IPS-15b (cell line): ENCODE data around the gene QRICH1.
A peak's percentile ranks its signal among the peaks of the same experiment; 100 is the strongest.

Experiments
- H3K27me3 ChIP-seq: one replicate; pipeline ENCODE4 v1.6.1; 2013; ENCODE audit warnings: low read length; ENCODE audit not compliant: control insufficient read depth, insufficient read depth
- H3K36me3 ChIP-seq: one replicate; pipeline ENCODE4 v1.6.1; 2013; ENCODE audit warnings: low read length; ENCODE audit not compliant: control insufficient read depth, insufficient read depth
- H3K4me1 ChIP-seq: one replicate; pipeline ENCODE4 v1.6.1; 2013; ENCODE audit warnings: mild to moderate bottlenecking, low read length; ENCODE audit not compliant: control insufficient read depth, insufficient read depth
- H3K4me3 ChIP-seq: one replicate; pipeline ENCODE4 v1.5.1; 2013; ENCODE audit warnings: low read depth, low read length
- H3K9ac ChIP-seq: one replicate; pipeline ENCODE4 v1.6.1; 2013; ENCODE audit warnings: low read depth, mild to moderate bottlenecking, low read length
- H3K9me3 ChIP-seq: one replicate; pipeline ENCODE4 v1.6.1; 2013; ENCODE audit warnings: mild to moderate bottlenecking, low read length; ENCODE audit not compliant: control insufficient read depth, insufficient read depth

Gene QRICH1, protein sequence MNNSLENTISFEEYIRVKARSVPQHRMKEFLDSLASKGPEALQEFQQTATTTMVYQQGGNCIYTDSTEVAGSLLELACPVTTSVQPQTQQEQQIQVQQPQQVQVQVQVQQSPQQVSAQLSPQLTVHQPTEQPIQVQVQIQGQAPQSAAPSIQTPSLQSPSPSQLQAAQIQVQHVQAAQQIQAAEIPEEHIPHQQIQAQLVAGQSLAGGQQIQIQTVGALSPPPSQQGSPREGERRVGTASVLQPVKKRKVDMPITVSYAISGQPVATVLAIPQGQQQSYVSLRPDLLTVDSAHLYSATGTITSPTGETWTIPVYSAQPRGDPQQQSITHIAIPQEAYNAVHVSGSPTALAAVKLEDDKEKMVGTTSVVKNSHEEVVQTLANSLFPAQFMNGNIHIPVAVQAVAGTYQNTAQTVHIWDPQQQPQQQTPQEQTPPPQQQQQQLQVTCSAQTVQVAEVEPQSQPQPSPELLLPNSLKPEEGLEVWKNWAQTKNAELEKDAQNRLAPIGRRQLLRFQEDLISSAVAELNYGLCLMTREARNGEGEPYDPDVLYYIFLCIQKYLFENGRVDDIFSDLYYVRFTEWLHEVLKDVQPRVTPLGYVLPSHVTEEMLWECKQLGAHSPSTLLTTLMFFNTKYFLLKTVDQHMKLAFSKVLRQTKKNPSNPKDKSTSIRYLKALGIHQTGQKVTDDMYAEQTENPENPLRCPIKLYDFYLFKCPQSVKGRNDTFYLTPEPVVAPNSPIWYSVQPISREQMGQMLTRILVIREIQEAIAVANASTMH

DNA sequence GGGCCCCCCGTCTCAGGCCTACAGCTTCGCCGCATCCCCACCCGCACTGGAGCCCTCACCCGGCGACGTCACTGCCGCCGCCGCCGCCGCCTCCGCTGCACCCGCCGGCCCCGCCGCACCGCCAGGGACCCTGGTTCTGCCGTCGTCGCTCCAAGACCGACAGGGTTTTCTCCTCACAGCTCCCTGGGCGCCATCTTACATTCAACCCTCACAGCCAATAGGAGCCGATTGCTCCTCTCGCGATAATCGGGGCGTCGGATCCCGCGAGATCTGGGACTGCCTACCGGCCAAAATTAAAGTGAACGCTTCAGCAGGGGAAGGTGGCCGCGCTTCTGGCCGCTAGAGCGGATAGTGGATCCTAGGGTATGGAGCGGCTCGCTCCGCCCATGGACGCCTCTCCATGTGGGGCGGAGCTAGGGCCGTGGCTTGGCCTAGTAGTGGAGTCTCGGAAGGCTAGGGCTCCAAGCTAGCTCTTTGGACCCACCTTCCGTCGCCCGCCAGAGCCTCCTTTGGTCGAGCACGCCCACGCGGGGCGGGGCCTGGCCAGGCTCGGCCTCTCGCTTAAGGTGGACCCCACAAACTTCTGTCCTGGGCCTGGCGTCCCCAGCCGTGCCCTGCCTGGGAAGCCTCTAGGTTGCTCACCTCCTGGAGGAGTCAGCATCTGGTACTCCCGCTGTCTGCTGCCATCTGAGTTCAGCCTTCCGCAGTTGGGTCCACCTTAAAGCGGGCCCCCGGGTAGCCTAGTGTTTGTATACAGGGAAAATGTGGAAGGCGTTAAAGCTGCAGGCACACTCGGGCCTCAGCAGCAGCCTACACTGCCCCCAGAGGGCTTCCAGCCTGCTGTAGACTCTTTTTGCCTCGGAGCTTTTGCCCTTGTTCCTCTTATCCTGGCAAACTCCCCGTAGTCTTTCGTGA lies at the start of gene QRICH1:
TSS of gene QRICH1 (minus strand) at position 219 of the 915 bp plus-strand sequence. CDS start 17,054 bp downstream, outside the sequence.
- H3K4me3 ChIP-seq, result peak within 1 kb of the TSS; percentile 82
- H3K9me3 ChIP-seq, result no peaks in the 10 kb centered on the region
- peaks cover 14% of the 10 kb centered on the region for H3K36me3 ChIP-seq
- H3K27me3 ChIP-seq, result no peaks in the 10 kb centered on the region
- peaks cover 5% of the 10 kb centered on the region for H3K4me1 ChIP-seq
- H3K9ac ChIP-seq, result peak within 1 kb of the TSS; percentile 82

DNA sequence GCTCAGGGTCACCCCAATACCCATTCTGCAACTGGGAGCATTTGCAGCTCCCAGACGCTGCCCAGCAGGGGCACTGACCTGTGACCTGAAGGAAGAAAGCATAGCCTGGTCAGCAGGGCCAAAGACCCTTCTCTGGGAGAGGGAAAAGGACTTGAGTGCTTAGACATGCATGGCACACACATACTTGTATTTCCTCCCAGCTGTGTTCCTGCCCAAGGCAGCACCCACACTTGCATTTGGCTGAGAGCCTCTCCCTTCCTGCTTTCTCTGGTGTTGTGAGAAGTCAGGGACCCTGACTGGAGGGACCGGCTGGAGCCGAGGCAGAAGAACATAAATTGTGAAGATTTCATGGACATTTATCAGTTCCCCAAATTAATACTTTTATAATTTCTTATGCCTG lies 46.2 kb upstream of the QRICH1 start:
- Histone ChIP-seq H3K9ac (no peak overlapping the region), H3K27me3 (peaks cover 2% of the 10 kb centered on the region), H3K9me3 (no peaks in the 10 kb centered on the region), H3K36me3 (no peaks in the 10 kb centered on the region), H3K4me1 (no peaks in the 10 kb centered on the region), H3K4me3 (no peak overlapping the region)

DNA sequence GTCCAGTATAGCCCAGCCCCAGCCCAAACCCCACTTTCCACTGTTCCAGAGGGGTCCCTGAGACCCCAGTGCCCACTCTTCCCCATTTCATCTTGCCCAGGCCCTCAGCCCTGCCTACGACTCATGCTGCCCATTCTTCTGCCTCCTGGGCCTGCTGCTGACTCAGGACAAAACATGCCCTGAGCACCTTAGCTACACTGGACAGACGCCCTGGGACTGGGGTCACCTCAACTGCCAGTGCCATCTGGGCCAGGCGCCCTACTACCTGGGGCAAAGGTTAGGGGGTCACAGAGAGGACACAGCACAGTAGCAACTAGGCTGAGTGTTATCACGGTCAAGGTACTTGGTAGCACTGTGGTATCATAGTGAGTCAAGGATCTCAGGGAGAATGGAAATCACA lies 41.6 kb upstream of the QRICH1 start:
- Histone ChIP-seq H3K9ac (no peak overlapping the region), H3K4me3 (no peak overlapping the region), H3K27me3 (peaks cover 2% of the 10 kb centered on the region), H3K4me1 (peaks cover 3% of the 10 kb centered on the region), H3K9me3 (no peaks in the 10 kb centered on the region), H3K36me3 (peaks cover 5% of the 10 kb centered on the region)

DNA sequence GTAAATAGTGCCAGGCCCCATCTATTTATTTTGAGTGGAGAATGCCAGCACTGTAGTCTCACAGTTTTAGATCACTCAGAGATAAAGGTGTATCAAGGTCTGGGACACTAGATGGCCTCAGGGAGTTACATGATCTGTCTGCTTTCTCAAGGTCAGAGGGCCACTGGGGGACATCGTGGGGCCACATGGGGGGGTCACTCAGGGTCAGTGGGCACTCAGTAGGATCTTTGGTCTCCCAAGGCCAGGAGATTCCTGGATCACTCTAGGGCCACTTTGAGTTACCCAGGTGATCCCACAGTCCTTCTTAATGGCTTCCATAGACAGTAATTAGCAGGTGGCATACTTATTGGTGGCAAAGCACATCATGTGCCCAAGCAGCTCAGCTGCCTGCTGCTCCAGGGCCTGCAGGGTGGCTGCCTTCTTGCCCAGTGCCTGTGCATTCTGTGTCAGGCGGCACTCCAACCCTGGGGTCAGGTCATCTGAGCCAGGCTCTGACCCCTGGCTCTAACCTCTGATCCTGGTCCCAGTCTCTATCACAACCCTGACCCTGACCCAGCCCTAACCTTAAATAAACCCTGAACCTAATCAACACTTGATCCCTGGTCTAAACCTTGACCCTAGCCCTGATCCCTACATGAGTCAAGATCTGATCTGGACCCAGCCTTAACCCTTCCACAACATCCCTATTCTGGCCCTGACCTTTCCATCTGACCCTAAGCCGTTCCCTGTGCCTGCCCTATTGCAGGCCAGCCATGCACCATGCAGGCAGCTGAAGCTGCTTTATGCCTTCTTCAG lies 40.8 kb upstream of the QRICH1 start:
- no peak overlapping the region for H3K9ac ChIP-seq
- H3K4me3 ChIP-seq, result no peak overlapping the region
- H3K36me3 ChIP-seq, result peaks cover 8% of the 10 kb centered on the region
- H3K4me1 ChIP-seq, result peaks cover 3% of the 10 kb centered on the region
- peaks cover 2% of the 10 kb centered on the region for H3K27me3 ChIP-seq
- no peaks in the 10 kb centered on the region for H3K9me3 ChIP-seq

DNA sequence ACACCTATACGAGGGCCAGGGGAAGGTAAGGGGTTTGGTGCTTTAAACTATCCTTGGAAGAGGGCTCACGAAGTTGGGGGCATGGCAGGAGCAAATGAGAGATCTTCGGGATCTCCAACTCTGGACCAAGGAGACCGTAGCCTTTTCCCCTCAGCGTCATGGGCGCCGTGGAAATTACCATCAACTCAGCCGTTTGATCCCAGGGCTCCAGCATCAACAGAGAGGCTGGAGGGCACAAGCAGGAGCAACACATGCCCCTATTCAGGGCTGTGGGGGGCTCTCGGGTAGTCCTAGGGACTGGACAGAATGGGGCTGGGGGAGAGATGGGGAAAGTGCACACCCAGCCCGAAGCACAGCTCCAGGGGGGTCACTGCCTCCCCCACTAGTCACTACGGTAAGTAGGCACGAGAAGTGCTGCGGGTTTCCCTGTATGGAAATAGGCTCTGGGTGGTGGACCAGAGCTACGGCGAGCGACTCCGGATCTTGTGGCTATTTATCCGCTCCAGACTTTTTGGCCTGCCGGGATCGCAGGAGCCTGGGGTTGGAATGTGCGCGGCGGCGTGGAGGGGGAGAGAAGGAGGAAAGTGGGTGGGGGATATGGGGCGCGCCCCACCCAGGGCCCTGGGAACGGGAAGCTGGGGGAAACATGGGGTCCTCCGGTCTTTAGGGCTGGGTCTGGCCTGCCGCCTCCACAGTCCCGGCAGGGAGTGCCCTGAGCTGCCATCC lies 39.5 kb upstream of the QRICH1 start:
- Histone ChIP-seq H3K36me3 (peaks cover 8% of the 10 kb centered on the region), H3K9ac (peak overlapping the region; percentile 93), H3K27me3 (peaks cover 2% of the 10 kb centered on the region), H3K9me3 (no peaks in the 10 kb centered on the region), H3K4me3 (peak overlapping the region; percentile 91), H3K4me1 (peaks cover 3% of the 10 kb centered on the region)

DNA sequence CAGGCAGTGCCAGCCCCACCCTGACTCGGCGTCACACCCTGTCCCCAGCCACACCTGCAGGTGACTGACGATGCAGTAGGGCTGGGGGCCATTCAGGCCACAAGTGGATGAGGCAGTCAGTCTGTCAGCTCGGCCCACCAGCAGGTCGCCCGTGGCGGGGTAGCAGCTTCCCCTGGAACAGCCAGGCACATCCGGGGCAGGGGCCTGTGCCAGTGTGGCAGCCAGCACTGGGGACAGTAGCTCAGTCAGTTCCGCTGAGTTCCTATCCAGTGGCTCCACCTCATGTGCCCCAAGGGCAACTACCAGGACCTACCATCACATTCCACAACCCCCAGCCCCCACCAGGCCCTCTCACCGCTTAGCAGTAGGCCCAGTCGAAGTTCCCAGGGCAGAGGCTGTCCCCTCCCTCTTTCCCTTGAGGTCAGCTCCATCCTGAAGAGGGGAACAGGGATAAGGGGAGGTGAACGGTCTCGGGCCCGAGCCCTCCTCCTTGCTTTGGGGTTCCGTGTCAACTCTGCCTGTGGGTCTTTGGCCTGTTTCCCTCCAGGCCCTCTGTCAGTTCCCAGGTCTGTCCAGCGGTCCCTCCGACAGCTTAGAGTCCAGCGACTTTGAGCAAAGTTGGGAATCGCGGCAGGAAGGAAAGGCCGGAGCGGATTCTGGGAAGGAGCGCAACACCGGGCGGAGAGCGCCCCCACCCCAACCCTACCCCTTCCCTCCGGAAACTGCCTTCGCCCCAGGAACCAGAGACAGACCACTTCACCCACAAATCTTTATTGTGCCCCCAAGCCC lies 38.8 kb upstream of the QRICH1 start, which contains the start of gene LAMB2:
TSS of gene LAMB2 (minus strand) at position 614 of the 789 bp plus-strand sequence. CDS start at position 431, 183 bp downstream.
- Histone ChIP-seq H3K36me3 (peaks cover 8% of the 10 kb centered on the region), H3K9me3 (no peaks in the 10 kb centered on the region), H3K9ac (peak within 1 kb of the TSS; percentile 93), H3K4me1 (peaks cover 3% of the 10 kb centered on the region), H3K27me3 (no peaks in the 10 kb centered on the region), H3K4me3 (peak within 1 kb of the TSS; percentile 91)

DNA sequence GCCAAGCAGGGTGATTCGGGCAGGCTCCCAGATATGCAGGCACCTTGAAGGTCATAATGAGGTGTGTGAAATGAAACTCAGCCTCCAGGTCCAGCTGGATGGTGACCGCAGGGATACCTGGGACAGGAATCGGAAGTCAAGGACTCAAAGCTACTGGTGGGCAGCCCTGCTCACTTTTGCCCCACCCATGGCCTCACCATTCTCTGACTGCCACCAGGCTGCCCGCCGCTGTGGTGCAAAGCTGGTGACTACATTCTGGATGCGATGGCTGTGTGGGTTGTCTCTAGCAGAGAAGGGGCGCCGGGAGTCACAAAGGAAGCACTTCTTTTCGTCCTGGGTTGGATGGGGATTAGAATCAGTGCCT lies 38.2 kb upstream of the QRICH1 start:
- Histone ChIP-seq H3K4me3 (peak overlapping the region; percentile 91), H3K9ac (peak overlapping the region; percentile 74), H3K9me3 (no peaks in the 10 kb centered on the region), H3K36me3 (peaks cover 8% of the 10 kb centered on the region), H3K4me1 (peaks cover 3% of the 10 kb centered on the region), H3K27me3 (no peaks in the 10 kb centered on the region)

DNA sequence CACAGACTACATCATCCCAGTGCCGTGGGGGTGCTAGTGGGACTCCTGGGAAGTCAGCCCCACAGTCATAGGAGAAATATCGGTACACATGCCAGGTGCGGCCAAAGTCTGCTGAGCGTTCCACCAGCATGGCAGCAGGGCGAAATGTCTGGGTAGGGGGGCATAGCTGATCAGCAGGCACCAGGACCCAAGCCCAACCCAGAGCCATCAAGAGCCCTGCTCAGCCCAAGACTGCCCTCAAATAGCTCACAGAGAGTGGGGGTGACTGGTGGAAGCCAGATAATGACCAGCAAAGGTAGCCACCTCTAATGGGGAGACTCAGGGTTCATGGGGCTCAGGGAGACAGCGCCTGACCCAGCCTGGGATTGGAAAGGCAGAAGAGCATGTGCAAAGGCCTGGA lies 37.7 kb upstream of the QRICH1 start:
- H3K36me3 ChIP-seq, result peaks cover 8% of the 10 kb centered on the region
- H3K4me1 ChIP-seq, result peaks cover 3% of the 10 kb centered on the region
- H3K9me3 ChIP-seq, result no peaks in the 10 kb centered on the region
- H3K4me3 ChIP-seq, result peak overlapping the region; percentile 91
- no peaks in the 10 kb centered on the region for H3K27me3 ChIP-seq
- no peak overlapping the region for H3K9ac ChIP-seq

DNA sequence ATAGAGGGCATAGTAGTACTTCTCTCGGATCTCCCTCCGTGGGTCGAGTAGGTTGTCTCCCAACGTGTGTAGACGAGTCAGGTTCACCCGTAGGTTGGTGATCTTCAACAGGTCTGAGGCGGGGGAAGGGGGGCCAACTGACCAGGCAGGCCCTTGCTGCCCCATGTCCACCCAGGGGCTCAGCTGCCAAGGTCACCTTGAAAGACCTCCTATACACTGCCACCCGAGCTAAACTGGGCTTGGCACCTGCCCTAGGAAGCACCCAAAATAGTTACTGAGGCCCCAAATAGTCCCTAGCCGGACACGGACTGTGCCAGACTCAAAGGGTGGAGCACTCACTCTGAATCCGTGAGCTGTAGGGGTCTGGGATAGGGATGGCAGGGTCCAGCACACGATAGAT lies 37.2 kb upstream of the QRICH1 start:
- Histone ChIP-seq H3K36me3 (peaks cover 8% of the 10 kb centered on the region), H3K9ac (no peak overlapping the region), H3K4me3 (no peak overlapping the region)

More for the DNA sequence above, 37.2 kb upstream of the QRICH1 start:
- Histone ChIP-seq H3K27me3 (no peaks in the 10 kb centered on the region), H3K9me3 (no peaks in the 10 kb centered on the region), H3K4me1 (peaks cover 3% of the 10 kb centered on the region)
